Measurements from ENCODE around the gene ZNF319.
"Not testable (repeated sequence)": the region's sequence is repeated elsewhere in the genome, so short reads cannot be mapped to it uniquely, and the experiment has no call there.

ZNF319 gene

GRCh38 chr16:58020628-58021521 is 20.4 kb upstream of the ZNF319 start:
- DNase-seq, result no peak

GRCh38 chr16:58019866-58020538 is 19.5 kb upstream of the ZNF319 start:
- no peak for DNase-seq

GRCh38 chr16:58018803-58019202 is 18.3 kb upstream of the ZNF319 start:
- no peak for DNase-seq

- peak in 1 of 2 experiments; percentile 13 for DNase-seq
Measured at GRCh38 chr16:58016840-58017446, 16.5 kb upstream of the ZNF319 start.

- no peak for DNase-seq
Measured at GRCh38 chr16:58013201-58013956, 12.9 kb upstream of the ZNF319 start.

- no peak for DNase-seq
Measured at GRCh38 chr16:58012481-58012880, 12.0 kb upstream of the ZNF319 start.

GRCh38 chr16:58011652-58012051 is 11.2 kb upstream of the ZNF319 start:
- DNase-seq, result no peak

GRCh38 chr16:58010886-58011285 is 10.4 kb upstream of the ZNF319 start:
- DNase-seq, result no peak

- no peak for DNase-seq
Measured at GRCh38 chr16:58009856-58010416, 9.5 kb upstream of the ZNF319 start.

GRCh38 chr16:58004736-58005135 is 4.3 kb upstream of the ZNF319 start:
- DNase-seq, result not testable (repeated sequence)

GRCh38 chr16:58002936-58003335 is 2.5 kb upstream of the ZNF319 start:
- DNase-seq, result no peak

- no peak for DNase-seq
Measured at GRCh38 chr16:58002416-58002800, 1.9 kb upstream of the ZNF319 start.

GRCh38 chr16:58001781-58002415 is 1.4 kb upstream of the ZNF319 start:
- DNase-seq, result no peak

- peak; percentile 23 to 70 for DNase-seq
Measured at GRCh38 chr16:58000706-58001676, 519 bp upstream of the ZNF319 start, which contains the start of gene USB1. Gene USB1, plus strand, starts transcription at chr16:58001407. Its CDS starts 77 bp downstream, at chr16:58001484.

- DNase-seq, result no peak
Measured at GRCh38 chr16:57999366-57999970, 1.0 kb downstream of the ZNF319 start.

- no peak for DNase-seq
Measured at GRCh38 chr16:57998992-57999365, 1.5 kb downstream of the ZNF319 start.

- no peak for DNase-seq
Measured at GRCh38 chr16:57998486-57998885, 2.0 kb downstream of the ZNF319 start.

- no peak for DNase-seq
Measured at GRCh38 chr16:57997528-57998265, 2.8 kb downstream of the ZNF319 start.

GRCh38 chr16:57997176-57997527 is 3.3 kb downstream of the ZNF319 start:
- DNase-seq, result no peak
